Panc1 (cell line): ENCODE measurements around the gene PEAR1. TPM values are rescaled to one million over a fixed set of nuclear protein-coding genes. Genes with fewer than 3 reads are reported as not detected.

Experiments used
- ATAC-seq: fragments of 200-7000 bp; cut with Tn5 transposase; 2 replicates; pipeline ENCODE4 v1.9.1; 2020; ENCODE audit warnings: mild to moderate bottlenecking, moderate library complexity
- BruUV-seq: library from RNA; stranded (reverse); fragments of 400-500 nt; replicated peaks from 2 replicates; lab custom pipeline; 2021; lab: Mats Ljungman, UMichigan
- CTCF ChIA-PET: fragments of 300-600 bp; sonication (Branson Sonifier 250); formaldehyde crosslinking; loops from one replicate; lab custom pipeline; 2022; ENCODE audit warnings: antibody characterized with exemption; lab: Charles Lee
- POLR2A ChIA-PET: fragments of 300-600 bp; sonication (Branson Sonifier 250); formaldehyde crosslinking; loops from one replicate; lab custom pipeline; 2022; ENCODE audit warnings: antibody characterized with exemption; lab: Charles Lee
- DNase-seq: peaks from one replicate; pipeline ENCODE4 v3.0.0-alpha.2; 2010; ENCODE audit warnings: low read depth, low spot score
- H3K27ac ChIP-seq: 2 replicates; pipeline ENCODE4 v1.5.1; 2011; ENCODE audit warnings: mild to moderate bottlenecking, low read length, inconsistent platforms
- H3K27me3 ChIP-seq: fragments of 200-500 bp; sonication (Bioruptor generic); 2 replicates; pipeline ENCODE4 v1.6.0; 2014; ENCODE audit warnings: low read length, inconsistent platforms; ENCODE audit not compliant: control insufficient read depth, insufficient read depth
- H3K36me3 ChIP-seq: fragments of 200-500 bp; sonication (Bioruptor generic); 2 replicates; pipeline ENCODE4 v1.5.1; 2014; ENCODE audit warnings: inconsistent platforms, mild to moderate bottlenecking, low read length, moderate library complexity; ENCODE audit not compliant: control insufficient read depth, insufficient read depth
- H3K4me1 ChIP-seq: 2 replicates; pipeline ENCODE4 v1.5.1; 2011; ENCODE audit warnings: inconsistent platforms, mild to moderate bottlenecking, low read length, moderate library complexity; ENCODE audit not compliant: control insufficient read depth, insufficient read depth
- H3K4me3 ChIP-seq, 2 experiments: 2 replicates each; pipeline ENCODE4 v1.5.1; 2011 to 2012; ENCODE audit warnings: low read depth in 2 of 2, low read length in 2 of 2, mild to moderate bottlenecking in 2 of 2, inconsistent platforms in 1 of 2, moderate library complexity in 1 of 2
- H3K9me3 ChIP-seq: fragments of 200-500 bp; sonication (Bioruptor generic); 2 replicates; pipeline ENCODE4 v1.5.1; 2014; ENCODE audit warnings: low read depth, mild to moderate bottlenecking, inconsistent platforms, low read length, moderate library complexity; ENCODE audit not compliant: control insufficient read depth, insufficient read depth
- POLR2AphosphoS5 ChIP-seq: IDR thresholded peaks from 2 replicates; pipeline ENCODE4 v1.6.1; 2012; ENCODE audit warnings: mild to moderate bottlenecking, low read depth, low read length, moderate library complexity
- SIN3A ChIP-seq: IDR thresholded peaks from 2 replicates; pipeline ENCODE4 v1.6.1; 2012; ENCODE audit warnings: low read depth, mild to moderate bottlenecking, low read length, moderate library complexity, borderline replicate concordance; ENCODE audit not compliant: insufficient read depth
- TCF7L2 ChIP-seq: IDR thresholded peaks from 2 replicates; pipeline ENCODE4 v1.6.1; 2011; ENCODE audit warnings: mild to moderate bottlenecking, low read depth, low read length, inconsistent platforms
- in situ Hi-C: cut with HindIII; loops from 2 replicates; pipeline ENCODE4 v1.10.0; 2016; ENCODE audit warnings: low sequenced_read_pairs, low pct_unique_long_range_greater_than_20kb
- intact Hi-C: fragments of 100-400 bp; cut with micrococcal nuclease; formaldehyde crosslinking; loops from one replicate; pipeline ENCODE4 v1.10.0; 2022; ENCODE audit not compliant: unreplicated experiment
- total RNA-seq: library from RNA; stranded (reverse); gene quantifications from one replicate; pipeline ENCODE4 v1.2.1, GENCODE V29; 2021; ENCODE audit not compliant: unreplicated experiment
- TF ChIP-seq, protein P1 (sequence below), 2 experiments: IDR thresholded peaks; 2 replicates each; pipeline ENCODE4 v1.6.1; 2011 to 2012; ENCODE audit warnings: low read depth in 2 of 2, control low read depth in 1 of 2, low read length in 1 of 2, mild to moderate bottlenecking in 1 of 2, moderate library complexity in 1 of 2; ENCODE audit not compliant: insufficient read depth in 1 of 2
- TF ChIP-seq, protein P2 (sequence below): fragments of 450-650 bp; IDR thresholded peaks from 2 replicates; pipeline ENCODE4 v1.5.1; 2017; ENCODE audit warnings: mild to moderate bottlenecking

The PEAR1 gene
- total RNA-seq, 1 experiment from 2014 or later = 16.1 TPM

DNA sequence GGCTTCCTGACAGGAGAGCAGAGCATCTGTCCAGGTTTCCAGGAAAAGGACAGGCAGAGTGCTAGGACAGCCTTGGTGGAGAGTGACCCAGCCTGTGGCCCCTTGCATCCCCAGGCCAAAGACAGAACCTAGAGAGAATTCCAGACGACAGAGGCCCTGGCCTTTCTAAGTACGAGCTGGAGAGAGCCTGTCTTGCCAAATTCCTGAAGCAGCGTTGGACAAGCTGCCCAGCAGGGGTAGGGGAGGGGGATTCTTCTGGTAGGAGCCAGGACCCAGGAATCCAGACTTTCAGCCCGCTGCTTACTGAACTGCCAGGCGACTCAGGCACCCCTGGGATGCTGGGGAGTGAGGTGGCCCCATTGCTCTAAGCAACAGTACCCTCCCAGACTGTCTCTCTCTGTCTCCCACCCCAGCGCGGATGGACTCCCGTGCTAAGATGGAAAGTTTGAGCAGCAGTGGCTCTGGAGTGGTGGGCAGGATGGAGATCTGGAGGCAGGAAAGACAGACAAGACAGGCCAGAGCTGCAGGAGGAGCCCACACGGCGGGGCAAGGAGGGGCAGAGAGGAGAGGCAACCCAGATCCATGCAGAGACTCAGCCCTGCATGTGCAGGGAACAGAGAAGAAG, 8.8 kb upstream of the PEAR1 start:
- ChIA-PET POLR2A (interaction anchor here (1.4 kb wide), 1 partner anchor 156 kb away, joined by 3 read pairs; the partner anchor contains the start of gene ISG20L2), CTCF (interaction anchor here (0.6 kb wide), 3 partner anchors 10 to 52 kb away, joined by 3 to 5 read pairs (median 3); no protein-coding TSS in a partner anchor)
- Histone ChIP-seq H3K27me3 (no peaks in the 10 kb centered on the region), H3K36me3 (no peaks in the 10 kb centered on the region), H3K4me1 (no peaks in the 10 kb centered on the region; the same call in 1 of the 2 replicates), H3K27ac (no peak overlapping the region), H3K4me3 (no peak overlapping the region), H3K9me3 (no peaks in the 10 kb centered on the region)
- BruUV-seq = no TSS peak
- ATAC-seq = peak; percentile 28; the same call in 1 of the 2 replicates
- no peak for TF ChIP-seq TCF7L2
- TF ChIP-seq, protein P1, sequence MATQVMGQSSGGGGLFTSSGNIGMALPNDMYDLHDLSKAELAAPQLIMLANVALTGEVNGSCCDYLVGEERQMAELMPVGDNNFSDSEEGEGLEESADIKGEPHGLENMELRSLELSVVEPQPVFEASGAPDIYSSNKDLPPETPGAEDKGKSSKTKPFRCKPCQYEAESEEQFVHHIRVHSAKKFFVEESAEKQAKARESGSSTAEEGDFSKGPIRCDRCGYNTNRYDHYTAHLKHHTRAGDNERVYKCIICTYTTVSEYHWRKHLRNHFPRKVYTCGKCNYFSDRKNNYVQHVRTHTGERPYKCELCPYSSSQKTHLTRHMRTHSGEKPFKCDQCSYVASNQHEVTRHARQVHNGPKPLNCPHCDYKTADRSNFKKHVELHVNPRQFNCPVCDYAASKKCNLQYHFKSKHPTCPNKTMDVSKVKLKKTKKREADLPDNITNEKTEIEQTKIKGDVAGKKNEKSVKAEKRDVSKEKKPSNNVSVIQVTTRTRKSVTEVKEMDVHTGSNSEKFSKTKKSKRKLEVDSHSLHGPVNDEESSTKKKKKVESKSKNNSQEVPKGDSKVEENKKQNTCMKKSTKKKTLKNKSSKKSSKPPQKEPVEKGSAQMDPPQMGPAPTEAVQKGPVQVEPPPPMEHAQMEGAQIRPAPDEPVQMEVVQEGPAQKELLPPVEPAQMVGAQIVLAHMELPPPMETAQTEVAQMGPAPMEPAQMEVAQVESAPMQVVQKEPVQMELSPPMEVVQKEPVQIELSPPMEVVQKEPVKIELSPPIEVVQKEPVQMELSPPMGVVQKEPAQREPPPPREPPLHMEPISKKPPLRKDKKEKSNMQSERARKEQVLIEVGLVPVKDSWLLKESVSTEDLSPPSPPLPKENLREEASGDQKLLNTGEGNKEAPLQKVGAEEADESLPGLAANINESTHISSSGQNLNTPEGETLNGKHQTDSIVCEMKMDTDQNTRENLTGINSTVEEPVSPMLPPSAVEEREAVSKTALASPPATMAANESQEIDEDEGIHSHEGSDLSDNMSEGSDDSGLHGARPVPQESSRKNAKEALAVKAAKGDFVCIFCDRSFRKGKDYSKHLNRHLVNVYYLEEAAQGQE (IDR thresholded peaks at IDR 0.05; ENCODE audit: insufficient read depth in 1 of 2, low read depth in 2 of 2, low read length in 1 of 2) = no peak
- TF ChIP-seq POLR2AphosphoS5 = no peak
- TF ChIP-seq SIN3A = no peak
- TF ChIP-seq, protein P2, sequence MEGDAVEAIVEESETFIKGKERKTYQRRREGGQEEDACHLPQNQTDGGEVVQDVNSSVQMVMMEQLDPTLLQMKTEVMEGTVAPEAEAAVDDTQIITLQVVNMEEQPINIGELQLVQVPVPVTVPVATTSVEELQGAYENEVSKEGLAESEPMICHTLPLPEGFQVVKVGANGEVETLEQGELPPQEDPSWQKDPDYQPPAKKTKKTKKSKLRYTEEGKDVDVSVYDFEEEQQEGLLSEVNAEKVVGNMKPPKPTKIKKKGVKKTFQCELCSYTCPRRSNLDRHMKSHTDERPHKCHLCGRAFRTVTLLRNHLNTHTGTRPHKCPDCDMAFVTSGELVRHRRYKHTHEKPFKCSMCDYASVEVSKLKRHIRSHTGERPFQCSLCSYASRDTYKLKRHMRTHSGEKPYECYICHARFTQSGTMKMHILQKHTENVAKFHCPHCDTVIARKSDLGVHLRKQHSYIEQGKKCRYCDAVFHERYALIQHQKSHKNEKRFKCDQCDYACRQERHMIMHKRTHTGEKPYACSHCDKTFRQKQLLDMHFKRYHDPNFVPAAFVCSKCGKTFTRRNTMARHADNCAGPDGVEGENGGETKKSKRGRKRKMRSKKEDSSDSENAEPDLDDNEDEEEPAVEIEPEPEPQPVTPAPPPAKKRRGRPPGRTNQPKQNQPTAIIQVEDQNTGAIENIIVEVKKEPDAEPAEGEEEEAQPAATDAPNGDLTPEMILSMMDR = no peak
- in situ Hi-C loops = no loop called here
- DNase-seq = no peak
- intact Hi-C loops = no loop called here

DNA sequence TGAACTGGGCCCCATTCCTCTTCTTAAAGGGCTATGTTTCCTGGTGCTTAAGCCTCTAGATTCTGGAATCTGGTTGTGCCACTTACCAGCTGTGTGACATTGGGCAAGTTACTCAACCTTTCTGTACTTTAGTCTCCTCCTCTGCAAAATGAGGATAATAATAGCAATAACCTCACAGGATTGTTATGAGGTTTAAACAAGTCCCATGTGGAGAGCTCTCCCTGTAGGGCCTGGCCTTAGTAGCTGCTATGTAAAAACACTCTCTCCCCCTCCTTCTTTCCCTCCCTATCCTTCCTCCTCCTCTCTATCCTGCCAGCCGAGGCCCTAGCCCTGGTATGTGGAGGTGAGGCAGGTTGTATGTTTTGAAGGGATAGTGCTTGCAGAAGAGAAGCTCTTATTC, 8.2 kb upstream of the PEAR1 start:
- DNase-seq = no peak
- no peak for TF ChIP-seq TCF7L2
- no peak for TF ChIP-seq SIN3A
- TF ChIP-seq, protein P2 = no peak
- TF ChIP-seq POLR2AphosphoS5 = no peak
- TF ChIP-seq, protein P1 (IDR thresholded peaks at IDR 0.05; ENCODE audit: insufficient read depth in 1 of 2, low read depth in 2 of 2, low read length in 1 of 2) = no peak
- Histone ChIP-seq H3K9me3 (no peaks in the 10 kb centered on the region), H3K4me1 (no peaks in the 10 kb centered on the region; the same call in 1 of the 2 replicates), H3K36me3 (no peaks in the 10 kb centered on the region), H3K27ac (no peak overlapping the region), H3K4me3 (no peak overlapping the region), H3K27me3 (no peaks in the 10 kb centered on the region)
- ChIA-PET POLR2A (no interaction called here), CTCF (interaction anchor here (0.6 kb wide), 2 partner anchors 13 to 53 kb away, joined by 3 to 5 read pairs; no protein-coding TSS in a partner anchor)
- no TSS peak for BruUV-seq
- no peak for ATAC-seq
- in situ Hi-C loops = no loop called here
- intact Hi-C loops = no loop called here
